HG03139 (cell line): ENCODE measurements around the gene MACROD2.

Experiments used
- ATAC-seq: cut with Tn5 transposase; IDR thresholded peaks from one replicate; pipeline ENCODE4 v1.9.1; 2021; ENCODE audit not compliant: unreplicated experiment

Gene MACROD2

GRCh38 chr20:16100111-16100510 lies 2104.8 kb downstream of the MACROD2 start:
- ATAC-seq: no peak

GRCh38 chr20:16100767-16101166 lies 2105.5 kb downstream of the MACROD2 start:
- no peak for ATAC-seq
